ENCODE results near the gene COPRS.
"Not testable (repeated sequence)": the region's sequence is repeated elsewhere in the genome, so short reads cannot be mapped to it uniquely, and the experiment has no call there.

Gene COPRS

GRCh38 chr17:31843070-31843745 lies 15.8 kb downstream of the COPRS start:
- DNase-seq (ENCODE audit: low read depth): peak; percentile 66

- DNase-seq (ENCODE audit: low read depth): no peak
Measured at GRCh38 chr17:31842195-31843069, 16.6 kb downstream of the COPRS start.

GRCh38 chr17:31841850-31842194 lies 17.2 kb downstream of the COPRS start:
- DNase-seq (ENCODE audit: low read depth): no peak

GRCh38 chr17:31838636-31839225 lies 20.3 kb downstream of the COPRS start:
- DNase-seq (ENCODE audit: low read depth): no peak

GRCh38 chr17:31835984-31836383 lies 23.1 kb downstream of the COPRS start:
- no peak for DNase-seq (ENCODE audit: low read depth)

- no peak for DNase-seq (ENCODE audit: low read depth)
Measured at GRCh38 chr17:31834448-31834847, 24.6 kb downstream of the COPRS start.

GRCh38 chr17:31832746-31833145 lies 26.3 kb downstream of the COPRS start:
- DNase-seq (ENCODE audit: low read depth): no peak

GRCh38 chr17:31830971-31831858 lies 27.8 kb downstream of the COPRS start:
- no peak for DNase-seq (ENCODE audit: low read depth)

- no peak for DNase-seq (ENCODE audit: low read depth)
Measured at GRCh38 chr17:31829649-31830048, 29.4 kb downstream of the COPRS start.

GRCh38 chr17:31828955-31829354 lies 30.1 kb downstream of the COPRS start:
- DNase-seq (ENCODE audit: low read depth): not testable (repeated sequence)

- DNase-seq (ENCODE audit: low read depth): no peak
Measured at GRCh38 chr17:31825961-31826691, 32.9 kb downstream of the COPRS start.

- DNase-seq (ENCODE audit: low read depth): no peak
Measured at GRCh38 chr17:31824766-31825360, 34.2 kb downstream of the COPRS start.

GRCh38 chr17:31823014-31823413 lies 36.0 kb downstream of the COPRS start:
- DNase-seq (ENCODE audit: low read depth): no peak

- DNase-seq (ENCODE audit: low read depth): no peak
Measured at GRCh38 chr17:31820691-31821435, 38.2 kb downstream of the COPRS start.

GRCh38 chr17:31819578-31819977 lies 39.5 kb downstream of the COPRS start:
- DNase-seq (ENCODE audit: low read depth): no peak

- DNase-seq (ENCODE audit: low read depth): not testable (repeated sequence)
Measured at GRCh38 chr17:31818863-31819262, 40.2 kb downstream of the COPRS start.

GRCh38 chr17:31815212-31815730 lies 43.8 kb downstream of the COPRS start:
- DNase-seq (ENCODE audit: low read depth): no peak

- DNase-seq (ENCODE audit: low read depth): no peak
Measured at GRCh38 chr17:31811101-31811500, 47.9 kb downstream of the COPRS start.

GRCh38 chr17:31809876-31810275 lies 49.2 kb downstream of the COPRS start:
- not testable (repeated sequence) for DNase-seq (ENCODE audit: low read depth)

- DNase-seq (ENCODE audit: low read depth): no peak
Measured at GRCh38 chr17:31808521-31809050, 50.5 kb downstream of the COPRS start.
